ENCODE measurements around the gene SYCN. TPM values are rescaled to one million over a fixed set of nuclear protein-coding genes. Genes with fewer than 3 reads are reported as not detected.

Gene SYCN
- total RNA-seq, 1 donor from 2014 or later, result not detected

DNA sequence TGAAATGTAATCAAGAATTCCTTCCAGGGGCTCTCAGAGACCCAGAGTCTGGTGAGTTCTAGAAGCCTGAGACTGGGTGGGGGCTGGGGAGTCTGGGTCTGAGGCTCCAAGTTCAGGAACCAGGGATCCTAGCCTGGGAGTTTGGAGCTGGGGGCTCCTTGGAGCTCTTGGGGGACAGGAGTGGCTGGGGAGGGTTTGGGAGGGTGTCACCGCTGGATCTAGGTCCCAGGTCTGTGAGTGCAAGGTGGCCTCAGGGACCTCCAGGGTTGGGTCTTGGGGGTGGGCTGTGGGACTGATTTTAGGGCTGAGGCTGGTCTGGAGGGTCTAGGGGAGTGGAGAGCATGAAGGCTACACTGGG, 1.1 kb downstream of the SYCN start:
- Mint-ChIP-seq H3K4me3 (ENCODE audit: unreplicated experiment) (no peak overlapping the region), H3K27ac (ENCODE audit: unreplicated experiment) (no peak overlapping the region), H3K9me3 (ENCODE audit: unreplicated experiment) (no peaks in the 10 kb centered on the region), H3K27me3 (ENCODE audit: unreplicated experiment) (peaks cover 19% of the 10 kb centered on the region), H3K4me1 (ENCODE audit: unreplicated experiment) (peaks cover 3% of the 10 kb centered on the region), H3K36me3 (ENCODE audit: low read depth, unreplicated experiment) (no peaks in the 10 kb centered on the region)
- TF ChIP-seq, protein P1, sequence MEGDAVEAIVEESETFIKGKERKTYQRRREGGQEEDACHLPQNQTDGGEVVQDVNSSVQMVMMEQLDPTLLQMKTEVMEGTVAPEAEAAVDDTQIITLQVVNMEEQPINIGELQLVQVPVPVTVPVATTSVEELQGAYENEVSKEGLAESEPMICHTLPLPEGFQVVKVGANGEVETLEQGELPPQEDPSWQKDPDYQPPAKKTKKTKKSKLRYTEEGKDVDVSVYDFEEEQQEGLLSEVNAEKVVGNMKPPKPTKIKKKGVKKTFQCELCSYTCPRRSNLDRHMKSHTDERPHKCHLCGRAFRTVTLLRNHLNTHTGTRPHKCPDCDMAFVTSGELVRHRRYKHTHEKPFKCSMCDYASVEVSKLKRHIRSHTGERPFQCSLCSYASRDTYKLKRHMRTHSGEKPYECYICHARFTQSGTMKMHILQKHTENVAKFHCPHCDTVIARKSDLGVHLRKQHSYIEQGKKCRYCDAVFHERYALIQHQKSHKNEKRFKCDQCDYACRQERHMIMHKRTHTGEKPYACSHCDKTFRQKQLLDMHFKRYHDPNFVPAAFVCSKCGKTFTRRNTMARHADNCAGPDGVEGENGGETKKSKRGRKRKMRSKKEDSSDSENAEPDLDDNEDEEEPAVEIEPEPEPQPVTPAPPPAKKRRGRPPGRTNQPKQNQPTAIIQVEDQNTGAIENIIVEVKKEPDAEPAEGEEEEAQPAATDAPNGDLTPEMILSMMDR (IDR thresholded peaks at IDR 0.05; ENCODE audit: unreplicated experiment), result no peak
- no peak for DNase-seq (ENCODE audit: low spot score)

DNA sequence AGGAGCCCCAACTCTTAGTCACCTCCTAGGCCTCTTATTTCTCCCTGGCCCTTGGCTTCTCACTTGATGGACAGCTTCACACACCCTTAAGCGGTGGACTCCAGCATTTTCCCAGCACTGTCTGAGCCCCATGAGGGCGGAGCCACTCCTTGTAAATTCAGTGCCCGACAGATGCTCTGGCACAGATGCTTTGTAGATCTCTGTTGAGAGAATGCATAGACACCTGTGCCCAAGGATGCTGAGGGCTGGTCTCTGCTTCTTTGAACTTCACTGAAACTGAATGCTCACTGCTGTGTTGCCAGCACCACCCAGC, 3.3 kb downstream of the SYCN start:
- DNase-seq (ENCODE audit: low spot score), result no peak
- Mint-ChIP-seq H3K36me3 (ENCODE audit: low read depth, unreplicated experiment) (peaks cover 6% of the 10 kb centered on the region), H3K4me1 (ENCODE audit: unreplicated experiment) (peaks cover 7% of the 10 kb centered on the region), H3K4me3 (ENCODE audit: unreplicated experiment) (no peak overlapping the region), H3K9me3 (ENCODE audit: unreplicated experiment) (no peaks in the 10 kb centered on the region), H3K27ac (ENCODE audit: unreplicated experiment) (no peak overlapping the region), H3K27me3 (ENCODE audit: unreplicated experiment) (peaks cover 30% of the 10 kb centered on the region)
- TF ChIP-seq, protein P1 (IDR thresholded peaks at IDR 0.05; ENCODE audit: unreplicated experiment), result no peak

DNA sequence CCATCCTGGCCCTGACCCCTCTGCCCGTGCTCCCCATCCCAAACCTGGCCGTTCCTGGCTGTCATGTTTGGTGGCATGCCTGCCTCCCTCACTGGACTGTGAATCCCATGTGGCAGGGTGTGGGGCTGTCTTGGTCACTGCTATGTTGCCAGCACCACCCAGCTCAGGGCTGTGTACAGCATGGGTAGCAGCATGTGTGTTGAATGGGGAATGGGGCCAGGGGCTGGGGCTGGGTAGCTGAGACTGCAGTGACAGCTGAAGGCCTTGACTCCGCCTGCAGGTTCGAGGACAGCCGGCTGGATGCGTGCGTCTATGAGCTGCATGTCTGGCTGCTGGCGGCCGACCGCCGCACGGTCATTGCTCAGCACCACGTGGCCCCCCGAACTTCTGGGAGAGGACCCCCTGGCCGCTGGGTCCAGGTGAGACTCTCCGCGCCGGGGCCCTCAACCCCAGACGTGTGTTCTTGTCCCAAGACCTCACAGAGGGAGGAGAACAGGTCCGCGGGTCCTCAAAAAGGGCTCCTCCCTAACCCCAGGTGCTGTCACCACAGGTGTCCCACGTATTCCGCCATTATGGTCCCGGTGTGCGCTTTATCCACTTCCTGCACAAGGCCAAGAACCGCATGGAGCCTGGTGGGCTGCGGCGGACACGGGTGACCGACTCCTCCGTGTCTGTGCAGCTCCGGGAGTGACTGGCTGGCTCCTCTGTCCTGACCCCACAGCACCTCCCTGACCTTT, 3.8 kb downstream of the SYCN start:
- Mint-ChIP-seq H3K27me3 (ENCODE audit: unreplicated experiment) (peaks cover 30% of the 10 kb centered on the region), H3K27ac (ENCODE audit: unreplicated experiment) (no peak overlapping the region), H3K4me3 (ENCODE audit: unreplicated experiment) (no peak overlapping the region), H3K4me1 (ENCODE audit: unreplicated experiment) (peaks cover 7% of the 10 kb centered on the region), H3K36me3 (ENCODE audit: low read depth, unreplicated experiment) (peaks cover 6% of the 10 kb centered on the region), H3K9me3 (ENCODE audit: unreplicated experiment) (no peaks in the 10 kb centered on the region)
- no peak for DNase-seq (ENCODE audit: low spot score)
- TF ChIP-seq, protein P1 (IDR thresholded peaks at IDR 0.05; ENCODE audit: unreplicated experiment), result no peak

DNA sequence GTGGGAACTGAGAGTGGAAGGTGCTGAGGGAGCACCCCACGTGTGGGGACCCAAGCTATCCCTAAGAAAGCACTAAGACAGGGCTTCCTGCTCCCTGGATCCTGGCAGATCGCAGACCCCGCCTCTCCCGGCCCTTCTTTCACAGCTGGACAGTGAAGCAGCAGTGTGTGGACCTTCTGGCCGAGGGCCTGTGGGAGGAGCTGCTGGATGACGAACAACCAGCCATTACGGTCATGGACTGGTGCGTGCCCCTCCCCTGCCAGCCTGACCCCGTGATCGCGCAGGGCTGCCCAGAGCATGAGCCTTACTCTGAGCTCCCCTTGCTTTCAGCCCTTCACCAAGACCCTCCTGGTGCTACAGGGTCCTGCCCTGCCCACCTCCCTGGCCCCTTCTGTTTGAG, 5.0 kb downstream of the SYCN start:
- peaks cover 6% of the 10 kb centered on the region for H3K36me3 Mint-ChIP-seq (ENCODE audit: low read depth, unreplicated experiment)
- TF ChIP-seq, protein P1 (IDR thresholded peaks at IDR 0.05; ENCODE audit: unreplicated experiment), result no peak
- H3K4me1 Mint-ChIP-seq (ENCODE audit: unreplicated experiment), result peaks cover 4% of the 10 kb centered on the region
- H3K9me3 Mint-ChIP-seq (ENCODE audit: unreplicated experiment), result no peaks in the 10 kb centered on the region
- peaks cover 30% of the 10 kb centered on the region for H3K27me3 Mint-ChIP-seq (ENCODE audit: unreplicated experiment)
- H3K4me3 Mint-ChIP-seq (ENCODE audit: unreplicated experiment), result no peak overlapping the region
- DNase-seq (ENCODE audit: low spot score), result no peak
- no peak overlapping the region for H3K27ac Mint-ChIP-seq (ENCODE audit: unreplicated experiment)

GRCh38 chr19:39197808-39198207, 6.3 kb downstream of the SYCN start:
- DNase-seq (ENCODE audit: low spot score), result no peak
- TF ChIP-seq, protein P1 (IDR thresholded peaks at IDR 0.05; ENCODE audit: unreplicated experiment), result no peak
- Mint-ChIP-seq H3K36me3 (ENCODE audit: low read depth, unreplicated experiment) (peaks cover 6% of the 10 kb centered on the region), H3K4me3 (ENCODE audit: unreplicated experiment) (peak overlapping the region; percentile 20), H3K9me3 (ENCODE audit: unreplicated experiment) (no peaks in the 10 kb centered on the region), H3K4me1 (ENCODE audit: unreplicated experiment) (peaks cover 4% of the 10 kb centered on the region), H3K27ac (ENCODE audit: unreplicated experiment) (no peak overlapping the region), H3K27me3 (ENCODE audit: unreplicated experiment) (peaks cover 26% of the 10 kb centered on the region)

Measured in endothelial cell (in vitro differentiated cells).